HG02759 (cell line): Measurements from ENCODE around the gene FAM83B.
"Not testable (repeated sequence)": the region's sequence is repeated elsewhere in the genome, so short reads cannot be mapped to it uniquely, and the experiment has no call there.

ENCODE experiments used
- ATAC-seq: cut with Tn5 transposase; IDR thresholded peaks from one replicate; pipeline ENCODE4 v1.9.1; 2021; ENCODE audit warnings: mild to moderate bottlenecking, moderate library complexity; ENCODE audit not compliant: unreplicated experiment

The FAM83B gene

GRCh38 chr6:54897462-54898189 is 51.1 kb downstream of the FAM83B start:
- ATAC-seq, result no peak

GRCh38 chr6:54898767-54899166 is 52.2 kb downstream of the FAM83B start:
- no peak for ATAC-seq

- ATAC-seq, result no peak
Observed at GRCh38 chr6:54899442-54899841, 52.9 kb downstream of the FAM83B start.

- no peak for ATAC-seq
Observed at GRCh38 chr6:54899986-54900385, 53.4 kb downstream of the FAM83B start.

- no peak for ATAC-seq
Observed at GRCh38 chr6:54900666-54901065, 54.1 kb downstream of the FAM83B start.

GRCh38 chr6:54903884-54904283 is 57.3 kb downstream of the FAM83B start:
- ATAC-seq, result no peak

GRCh38 chr6:54907355-54907754 is 60.8 kb downstream of the FAM83B start:
- ATAC-seq, result no peak

GRCh38 chr6:54909184-54909583 is 62.6 kb downstream of the FAM83B start:
- no peak for ATAC-seq

GRCh38 chr6:54910431-54910884 is 63.9 kb downstream of the FAM83B start:
- no peak for ATAC-seq

- ATAC-seq, result no peak
Observed at GRCh38 chr6:54910921-54911320, 64.3 kb downstream of the FAM83B start.

GRCh38 chr6:54913211-54913610 is 66.6 kb downstream of the FAM83B start:
- ATAC-seq, result no peak

- ATAC-seq, result no peak
Observed at GRCh38 chr6:54916858-54917257, 70.3 kb downstream of the FAM83B start.

GRCh38 chr6:54920628-54921027 is 74.1 kb downstream of the FAM83B start:
- ATAC-seq, result no peak

GRCh38 chr6:54921891-54922290 is 75.3 kb downstream of the FAM83B start:
- no peak for ATAC-seq

GRCh38 chr6:54929245-54929909 is 82.8 kb downstream of the FAM83B start:
- no peak for ATAC-seq

GRCh38 chr6:54932622-54933021 is 86.1 kb downstream of the FAM83B start:
- ATAC-seq, result no peak

GRCh38 chr6:54935739-54936138 is 89.2 kb downstream of the FAM83B start:
- no peak for ATAC-seq

GRCh38 chr6:54937371-54937770 is 90.8 kb downstream of the FAM83B start:
- no peak for ATAC-seq

- ATAC-seq, result no peak
Observed at GRCh38 chr6:54957698-54958097, 111.1 kb downstream of the FAM83B start.

- no peak for ATAC-seq
Observed at GRCh38 chr6:54958446-54958845, 111.9 kb downstream of the FAM83B start.

GRCh38 chr6:54959820-54960219 is 113.2 kb downstream of the FAM83B start:
- no peak for ATAC-seq

GRCh38 chr6:54961372-54961771 is 114.8 kb downstream of the FAM83B start:
- not testable (repeated sequence) for ATAC-seq
